Measurements from ENCODE around the gene LYPD3. TPM values are rescaled to one million over a fixed set of nuclear protein-coding genes. Genes with fewer than 3 reads are reported as not detected.

Gene LYPD3
- total RNA-seq, 3 donors from 2014 or later: 1.5 to 3.1 (median 2.2) TPM

GRCh38 chr19:43422000-43422688 is 43.3 kb downstream of the LYPD3 start:
- H3K36me3 Mint-ChIP-seq (ENCODE audit: insufficient read depth): no peaks in the 10 kb centered on the region
- ATAC-seq (no peak), DNase-seq (no peak)
- peaks cover 2% of the 10 kb centered on the region for H3K27me3 Mint-ChIP-seq (ENCODE audit: low read depth)
- peaks cover 3% of the 10 kb centered on the region for H3K4me1 Mint-ChIP-seq (ENCODE audit: low read depth)
- no peak overlapping the region for H3K4me3 Mint-ChIP-seq
- no peaks in the 10 kb centered on the region for H3K9me3 Mint-ChIP-seq

GRCh38 chr19:43420954-43421353 is 44.5 kb downstream of the LYPD3 start:
- Mint-ChIP-seq H3K27me3 (ENCODE audit: low read depth) (peaks cover 2% of the 10 kb centered on the region), H3K9me3 (no peaks in the 10 kb centered on the region), H3K4me1 (ENCODE audit: low read depth) (peaks cover 3% of the 10 kb centered on the region), H3K36me3 (ENCODE audit: insufficient read depth) (no peaks in the 10 kb centered on the region), H3K4me3 (no peak overlapping the region)
- no peak for DNase-seq
- no peak for ATAC-seq

DNA sequence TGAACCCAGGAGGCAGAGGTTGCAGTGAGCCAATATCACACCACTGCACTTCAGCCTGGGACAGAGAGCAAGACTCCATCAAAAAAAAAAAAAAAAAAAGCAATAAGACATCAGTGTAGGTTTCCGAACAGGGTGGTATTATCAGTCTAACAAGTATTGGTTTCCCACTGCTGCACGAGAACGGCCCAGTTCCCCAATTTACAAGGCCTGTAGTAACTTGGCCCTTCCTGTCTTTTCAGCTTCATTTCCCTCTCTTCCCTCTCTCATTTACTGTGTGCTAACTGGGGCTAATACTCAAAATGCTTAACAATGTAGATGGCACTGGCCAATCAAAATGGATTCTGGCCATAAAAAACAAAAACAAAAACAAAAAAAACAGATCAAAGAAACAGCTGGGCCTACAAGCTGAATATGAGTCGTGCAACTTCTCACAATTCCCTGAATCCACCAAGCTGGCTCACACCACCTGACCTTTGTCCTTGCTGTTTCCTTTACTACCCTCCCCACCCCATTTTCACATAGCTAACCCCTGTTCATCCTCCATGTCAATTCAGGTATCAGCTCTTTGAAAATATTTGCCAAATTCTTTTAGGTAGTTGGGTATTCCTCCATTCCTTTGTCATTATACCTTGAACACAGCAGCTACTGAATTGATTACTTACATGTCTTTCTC is 48.3 kb downstream of the LYPD3 start:
- H3K36me3 Mint-ChIP-seq (ENCODE audit: insufficient read depth): no peaks in the 10 kb centered on the region

DNA sequence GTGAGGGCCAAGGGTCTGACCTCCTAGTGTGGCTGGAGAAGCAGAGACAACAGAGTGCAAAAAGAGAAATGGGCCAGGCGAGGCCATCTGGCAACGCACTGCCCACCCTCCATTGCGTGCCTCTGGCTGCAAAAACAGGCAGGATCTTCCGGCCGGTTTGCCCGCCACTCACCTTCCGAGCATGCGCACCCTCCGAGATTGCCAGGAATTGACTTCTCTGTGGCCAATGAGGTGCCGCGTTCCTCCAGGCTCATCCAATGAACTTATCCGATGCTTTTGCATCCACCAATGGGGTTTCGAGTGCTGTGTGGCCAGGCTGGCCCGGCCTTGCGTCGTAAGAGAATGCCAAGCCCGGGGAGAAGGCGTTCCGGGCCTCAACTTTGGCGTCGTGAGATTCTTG is 50.9 kb downstream of the LYPD3 start, which contains the start of gene TEX101:
Gene TEX101 (plus strand): TSS at position 337 of the 400 bp plus-strand sequence. CDS start 1,030 bp downstream, outside the sequence.
- ATAC-seq: no peak
- no peaks in the 10 kb centered on the region for H3K4me1 Mint-ChIP-seq (ENCODE audit: low read depth)
- H3K36me3 Mint-ChIP-seq (ENCODE audit: insufficient read depth): no peaks in the 10 kb centered on the region
- H3K27me3 Mint-ChIP-seq (ENCODE audit: low read depth): peaks cover 4% of the 10 kb centered on the region
- H3K9me3 Mint-ChIP-seq: no peaks in the 10 kb centered on the region
- H3K4me3 Mint-ChIP-seq: no peak within 1 kb of the TSS
- no peak for DNase-seq

More for the DNA sequence above, 48.3 kb downstream of the LYPD3 start:
- peaks cover 2% of the 10 kb centered on the region for H3K27me3 Mint-ChIP-seq (ENCODE audit: low read depth)
- H3K9me3 Mint-ChIP-seq: no peaks in the 10 kb centered on the region
- H3K4me3 Mint-ChIP-seq: no peak overlapping the region
- ATAC-seq: no peak
- DNase-seq: no peak
- H3K4me1 Mint-ChIP-seq (ENCODE audit: low read depth): no peaks in the 10 kb centered on the region

GRCh38 chr19:43412441-43412840 is 53.0 kb downstream of the LYPD3 start:
- no peaks in the 10 kb centered on the region for H3K4me1 Mint-ChIP-seq (ENCODE audit: low read depth)
- no peaks in the 10 kb centered on the region for H3K36me3 Mint-ChIP-seq (ENCODE audit: insufficient read depth)
- no peak overlapping the region for H3K4me3 Mint-ChIP-seq
- H3K27me3 Mint-ChIP-seq (ENCODE audit: low read depth): peaks cover 2% of the 10 kb centered on the region
- no peaks in the 10 kb centered on the region for H3K9me3 Mint-ChIP-seq
- no peak for DNase-seq
- no peak for ATAC-seq

Other genes starting within 250 kb of the LYPD3 start
- not detected for gene PSG9, start 196.1 kb downstream of the LYPD3 start, total RNA-seq
- gene CD177, start 111.9 kb downstream of the LYPD3 start, total RNA-seq: not detected
- gene TEX101, start 50.7 kb downstream of the LYPD3 start, total RNA-seq: not detected
- 10 to 100 TPM; 17.0 to 33.7 (median 26.2) TPM for gene PHLDB3, start 39.1 kb upstream of the LYPD3 start, total RNA-seq
- gene ETHE1, start 61.6 kb upstream of the LYPD3 start, total RNA-seq: 10 to 100 TPM; 29.3 to 36.8 (median 33.7) TPM
- 1 to 10 TPM; 1.6 to 3.0 (median 2.0) TPM for gene ZNF575, start 67.6 kb upstream of the LYPD3 start, total RNA-seq
- 10 to 100 TPM; 21.0 to 24.2 (median 23.1) TPM for gene XRCC1, start 109.9 kb upstream of the LYPD3 start, total RNA-seq
- gene PINLYP, start 110.2 kb upstream of the LYPD3 start, total RNA-seq: 1 to 10 TPM; 1.3 to 2.5 (median 2.2) TPM
- 10 to 100 TPM; 31.7 to 38.2 (median 33.5) TPM for gene IRGQ, start 130.5 kb upstream of the LYPD3 start, total RNA-seq
- gene ZNF576, start 131.0 kb upstream of the LYPD3 start, total RNA-seq: 10 to 100 TPM; 16.6 to 22.3 (median 18.5) TPM
- under 1 TPM; 0.25 to 0.87 (median 0.30) TPM for gene SRRM5, start 146.5 kb upstream of the LYPD3 start, total RNA-seq
- gene ZNF428, start 154.0 kb upstream of the LYPD3 start, total RNA-seq: 10 to 100 TPM; 20.6 to 27.6 (median 25.5) TPM
- under 1 TPM; 0.40 to 0.63 (median 0.42) TPM for gene CADM4, start 174.2 kb upstream of the LYPD3 start, total RNA-seq
- gene PLAUR, start 204.6 kb upstream of the LYPD3 start, total RNA-seq: 1 to 10 TPM; 3.3 to 5.2 (median 4.7) TPM

Measured in activated T-cell treated with anti-CD3 and anti-CD28 coated beads, Interleukin-2, amount 50 U/mL, for 4 hours (primary cell).